Measurements from ENCODE around the gene COL21A1. TPM values are rescaled to one million over a fixed set of nuclear protein-coding genes. Genes with fewer than 3 reads are reported as not detected.

The COL21A1 gene
- total RNA-seq, 2 donors from 2014 or later = 0.55 to 2.8 TPM

DNA sequence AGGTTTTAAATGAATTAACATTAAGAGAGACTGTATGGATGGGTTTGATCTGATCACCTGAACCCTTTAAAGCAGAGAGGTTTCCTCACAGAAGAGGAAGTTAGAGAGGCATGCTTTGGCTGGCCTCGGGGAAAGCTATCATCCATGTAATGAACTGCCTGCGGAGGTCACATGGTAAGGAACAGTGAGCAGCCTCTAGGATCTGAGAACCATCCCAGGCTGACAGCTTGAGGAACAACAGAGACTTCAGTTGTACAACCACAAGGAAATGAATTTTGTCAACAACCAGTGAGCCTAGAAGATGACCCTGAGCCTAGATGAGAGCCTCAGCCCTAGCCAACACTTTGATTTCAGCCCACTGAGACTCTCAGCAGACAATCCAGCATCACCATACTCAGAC, 2.9 kb upstream of the COL21A1 start:
- no peak for DNase-seq
- no peak for ATAC-seq
- intact Hi-C loops (cut with DNase I, micrococcal nuclease) = no loop called here

DNA sequence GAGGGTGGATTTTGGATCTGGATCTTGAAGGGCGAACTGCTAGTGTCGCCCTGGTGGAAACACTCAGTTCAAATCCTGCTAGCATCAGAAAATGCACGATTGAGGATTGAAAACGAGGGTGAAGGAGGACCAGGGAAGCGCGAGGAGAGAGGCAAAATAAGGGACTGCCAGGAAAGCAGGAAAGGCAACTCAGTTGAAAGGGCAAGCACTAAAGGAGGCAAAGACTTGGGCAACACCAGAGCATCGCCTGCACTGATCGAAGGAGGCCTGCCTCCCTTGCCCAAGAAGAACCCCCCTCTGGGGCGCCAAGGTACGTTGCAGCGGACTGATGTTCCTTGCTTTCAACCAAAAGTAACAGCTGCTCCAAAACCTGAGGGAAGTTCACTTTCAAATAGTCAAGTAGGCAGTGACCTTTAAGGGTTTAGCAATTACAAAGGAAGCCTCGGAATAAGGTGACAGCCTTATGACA, 308 bp upstream of the COL21A1 start:
- no peak for DNase-seq
- intact Hi-C loops (cut with DNase I, micrococcal nuclease) = no loop called here
- ATAC-seq = no peak

DNA sequence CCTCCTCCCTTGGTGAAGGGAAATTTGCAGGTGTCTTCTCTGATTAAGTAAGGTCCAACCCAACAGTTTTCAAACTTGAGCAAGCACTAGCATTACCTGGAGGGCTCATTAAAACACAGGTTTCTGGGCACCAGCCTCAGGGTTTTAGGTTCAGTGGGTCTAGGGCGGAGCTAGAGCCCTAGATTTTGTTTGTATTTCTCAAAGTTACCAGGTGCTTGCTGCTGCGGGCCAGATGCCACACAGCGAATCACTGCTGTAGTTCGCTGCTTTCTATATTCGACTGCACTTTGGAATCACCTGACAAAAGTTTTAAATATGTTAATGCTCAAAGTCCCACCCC, 869 bp downstream of the COL21A1 start:
- intact Hi-C loops (cut with DNase I, micrococcal nuclease) = no loop called here
- peak; percentile 67 for ATAC-seq
- DNase-seq = no peak

DNA sequence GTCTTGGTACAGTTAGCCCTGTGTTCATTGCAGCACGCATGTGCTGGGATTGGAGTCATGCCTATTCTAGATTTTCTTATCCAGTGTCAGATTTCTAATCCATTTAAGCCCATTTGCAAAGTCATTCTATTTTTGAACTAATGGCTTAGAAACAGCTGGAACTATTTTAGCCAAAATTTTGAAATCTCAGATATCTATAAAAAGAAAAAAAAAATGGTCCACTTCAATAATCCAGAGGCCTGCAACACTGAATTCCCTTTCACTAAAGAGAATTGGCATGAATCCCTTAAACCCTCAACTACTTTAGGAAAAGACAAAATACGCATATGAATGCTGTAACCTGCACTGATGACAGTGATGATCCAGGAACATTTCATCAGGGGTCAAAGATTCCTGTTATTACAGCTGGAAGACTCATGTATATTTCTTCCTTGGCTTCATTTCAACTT, 1.5 kb downstream of the COL21A1 start:
- no peak for DNase-seq

DNA sequence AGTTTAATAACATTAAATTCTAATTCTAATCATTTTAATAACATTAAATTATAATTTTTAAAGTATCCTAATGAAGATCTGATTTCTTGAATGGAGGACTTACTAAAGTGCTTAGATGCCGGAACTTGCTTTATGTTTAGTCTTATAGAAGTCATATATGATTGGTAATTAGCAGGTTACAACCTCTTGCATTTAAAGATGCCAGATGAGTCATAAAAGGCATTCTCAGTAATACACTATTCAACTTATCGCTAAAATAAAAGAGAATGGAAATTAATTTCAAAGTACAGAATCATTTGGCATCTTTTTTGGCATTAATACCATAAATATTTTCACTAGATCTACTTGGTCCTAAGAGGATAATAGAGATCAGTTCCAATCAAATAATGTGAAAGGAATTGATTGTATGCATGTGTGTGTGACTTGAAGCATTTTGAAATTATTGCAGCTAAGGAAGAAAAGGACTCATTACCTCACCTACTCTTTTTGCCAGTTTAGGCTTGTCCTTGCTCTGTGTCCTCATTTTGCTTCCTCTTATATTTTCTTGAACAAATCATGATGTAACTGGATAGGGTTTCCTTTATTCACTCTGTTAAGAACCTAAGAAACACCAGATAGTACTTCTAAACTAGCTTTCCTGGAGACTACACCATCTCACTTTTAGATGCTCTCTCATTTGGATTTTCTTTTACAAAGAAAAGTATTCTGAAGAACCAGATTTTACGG, 2.7 kb downstream of the COL21A1 start:
- ATAC-seq (no peak), DNase-seq (no peak)
- intact Hi-C loops (cut with DNase I, micrococcal nuclease) = no loop called here

More for the DNA sequence above, 1.5 kb downstream of the COL21A1 start:
- intact Hi-C loops (cut with DNase I, micrococcal nuclease) = no loop called here
- ATAC-seq = no peak

DNA sequence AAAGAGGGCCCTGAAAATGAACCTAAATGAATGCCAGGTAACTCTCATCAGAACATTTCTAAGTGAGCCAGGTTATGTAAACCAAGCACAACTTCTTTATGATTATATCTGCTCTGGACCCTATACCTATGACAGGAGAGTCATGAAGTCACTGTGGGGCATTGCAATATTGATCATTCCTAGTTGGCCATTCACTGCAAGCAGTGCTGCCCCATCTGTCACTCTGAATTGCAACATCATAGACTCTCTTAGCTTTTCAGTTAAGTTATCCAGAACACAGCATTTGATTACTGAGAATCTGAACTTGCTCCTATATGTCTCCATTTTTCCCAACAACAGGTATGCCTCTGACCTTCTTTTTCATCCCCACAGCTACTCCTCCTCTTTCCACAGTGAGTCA, 3.3 kb downstream of the COL21A1 start:
- ATAC-seq = no peak
- intact Hi-C loops (cut with DNase I, micrococcal nuclease) = no loop called here

DNA sequence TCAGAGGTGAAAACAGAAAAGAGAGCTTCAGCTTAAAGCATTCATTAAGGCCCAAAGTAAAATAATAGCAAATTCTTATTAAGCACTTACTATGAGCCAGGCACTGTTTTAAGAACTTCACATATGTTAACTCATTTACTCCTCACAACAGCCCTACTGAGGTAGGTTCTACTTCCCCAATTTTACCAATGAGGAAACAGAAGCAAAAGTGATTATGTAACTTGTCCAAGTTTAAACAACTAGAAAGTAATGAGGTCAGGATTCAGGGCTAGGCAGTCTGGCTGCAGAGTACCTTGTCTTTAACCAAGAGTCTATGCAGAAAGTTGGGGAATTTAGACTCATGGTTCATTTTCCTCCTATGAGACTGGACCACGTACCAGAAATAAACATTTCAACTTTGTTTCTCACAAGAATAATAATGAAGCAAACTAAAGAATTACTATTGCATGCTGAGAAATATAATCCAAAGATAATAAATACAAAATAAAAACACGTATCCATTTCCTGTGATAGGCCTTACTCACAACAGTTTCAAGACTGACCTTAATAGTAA, 3.8 kb downstream of the COL21A1 start:
- no peak for DNase-seq
- ATAC-seq = no peak
- intact Hi-C loops (cut with DNase I, micrococcal nuclease) = no loop called here

More for the DNA sequence above, 3.3 kb downstream of the COL21A1 start:
- DNase-seq = no peak

DNA sequence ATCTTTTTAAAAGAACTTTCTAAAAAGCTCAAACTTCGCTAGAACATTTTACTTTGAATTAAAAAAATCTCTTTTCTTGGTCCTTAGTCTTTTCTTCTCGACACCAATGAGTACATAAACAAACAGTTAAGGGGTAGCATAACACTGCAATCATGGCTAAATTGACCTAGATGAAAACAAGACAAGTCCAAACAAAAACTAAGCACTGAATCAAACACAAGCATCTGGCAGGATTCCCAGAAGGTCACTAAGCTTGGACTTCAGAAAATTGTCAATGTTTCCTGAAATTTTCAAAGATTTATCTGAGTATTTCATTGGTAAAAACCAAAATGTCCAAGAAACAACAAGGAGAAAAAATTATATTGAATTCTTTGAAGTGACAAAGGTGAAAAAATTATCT, 5.0 kb downstream of the COL21A1 start:
- intact Hi-C loops (cut with DNase I, micrococcal nuclease) = no loop called here
- DNase-seq (no peak), ATAC-seq (no peak)

DNA sequence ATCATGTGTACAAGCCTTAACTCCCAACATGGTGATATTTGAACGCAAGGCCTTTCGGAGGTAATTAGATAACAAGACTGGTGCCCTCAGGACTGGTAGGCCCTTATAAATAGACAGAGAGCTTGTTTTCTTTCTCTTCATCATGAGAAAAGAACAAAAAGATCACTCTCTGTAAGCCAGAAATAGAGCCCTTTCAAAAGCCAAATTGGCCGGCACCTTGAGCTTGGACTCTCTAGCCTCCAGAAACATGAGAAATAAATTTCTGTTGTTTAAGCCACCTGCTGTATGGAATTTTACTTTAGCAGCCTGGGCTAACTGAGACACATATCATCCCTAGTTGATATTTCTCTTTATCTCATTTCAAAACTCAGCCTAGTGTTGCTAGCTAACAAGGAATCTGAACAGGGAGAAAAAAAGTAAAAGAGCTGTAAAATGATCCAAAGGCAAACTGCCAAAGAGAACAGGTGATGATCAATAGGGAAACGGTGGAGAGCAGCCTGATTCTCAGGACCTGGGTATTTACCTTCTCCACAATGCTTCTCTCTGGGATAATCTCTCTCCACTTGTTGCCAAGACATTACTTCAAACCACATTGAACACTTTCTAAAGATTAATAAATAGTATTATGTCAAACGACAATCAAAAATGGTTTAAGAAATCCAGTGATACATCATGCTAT, 6.1 kb downstream of the COL21A1 start:
- intact Hi-C loops (cut with DNase I, micrococcal nuclease) = no loop called here
- ATAC-seq (peak; percentile 23), DNase-seq (no peak)

DNA sequence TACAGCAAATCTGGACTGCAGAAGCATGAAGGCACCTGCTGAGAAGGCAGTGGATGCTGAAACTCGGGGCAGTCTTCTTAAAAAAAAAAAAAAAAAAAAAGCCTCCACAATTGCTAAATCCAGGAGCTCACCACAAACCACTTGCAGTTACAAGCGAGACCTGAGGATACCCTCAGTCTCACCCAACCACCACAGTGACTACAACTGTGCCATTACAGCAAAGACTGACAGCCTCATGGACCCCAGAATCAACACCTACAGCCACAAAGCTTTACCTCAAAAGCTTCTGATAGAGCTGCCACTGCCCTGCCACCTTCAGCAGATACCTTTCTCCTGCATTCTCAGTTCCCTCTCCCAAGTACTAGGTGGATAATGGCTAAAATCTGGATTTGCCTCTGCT, 9.0 kb downstream of the COL21A1 start:
- DNase-seq (no peak), ATAC-seq (no peak)
- intact Hi-C loops (cut with DNase I, micrococcal nuclease) = no loop called here

DNA sequence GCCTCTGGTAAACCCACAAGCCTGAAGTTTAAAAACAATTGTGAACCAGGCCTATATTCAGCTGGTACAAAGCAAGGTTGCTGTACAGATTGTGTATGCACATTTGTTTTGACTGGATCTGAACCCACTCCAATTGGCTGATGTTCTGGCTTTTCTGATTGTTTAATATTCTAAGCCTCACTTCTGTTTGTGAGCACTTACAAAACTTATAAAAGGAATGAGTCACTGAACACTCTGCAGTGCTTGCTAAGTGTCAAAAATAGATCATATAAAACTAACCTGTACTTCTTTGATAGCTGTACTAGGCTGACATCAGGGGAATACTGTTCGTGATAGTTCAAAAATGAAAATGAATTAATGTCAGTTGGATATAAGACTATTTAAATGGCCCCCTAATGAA, 12.1 kb downstream of the COL21A1 start:
- intact Hi-C loops (cut with DNase I, micrococcal nuclease) = no loop called here
- ATAC-seq (no peak), DNase-seq (no peak)

DNA sequence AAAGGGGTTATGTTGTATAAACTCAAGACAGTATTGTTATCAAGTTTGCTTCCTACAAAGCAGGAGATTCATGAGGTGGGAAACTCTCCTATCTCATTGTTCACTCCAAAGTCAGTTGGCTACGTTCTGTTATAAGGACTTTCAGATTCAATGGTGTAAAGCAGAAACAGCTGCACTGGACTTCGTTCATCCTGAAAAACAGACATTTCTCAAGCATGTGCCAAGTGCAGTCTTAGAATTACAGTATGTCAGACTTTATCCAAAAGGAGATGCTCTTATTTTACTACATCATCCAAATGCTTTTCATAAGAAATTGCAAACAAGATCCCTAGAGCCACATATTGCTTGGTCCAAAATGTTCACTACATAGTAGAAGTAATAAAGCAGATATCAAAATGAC, 14.9 kb downstream of the COL21A1 start:
- no peak for DNase-seq
- intact Hi-C loops (cut with DNase I, micrococcal nuclease) = no loop called here
- ATAC-seq = no peak

DNA sequence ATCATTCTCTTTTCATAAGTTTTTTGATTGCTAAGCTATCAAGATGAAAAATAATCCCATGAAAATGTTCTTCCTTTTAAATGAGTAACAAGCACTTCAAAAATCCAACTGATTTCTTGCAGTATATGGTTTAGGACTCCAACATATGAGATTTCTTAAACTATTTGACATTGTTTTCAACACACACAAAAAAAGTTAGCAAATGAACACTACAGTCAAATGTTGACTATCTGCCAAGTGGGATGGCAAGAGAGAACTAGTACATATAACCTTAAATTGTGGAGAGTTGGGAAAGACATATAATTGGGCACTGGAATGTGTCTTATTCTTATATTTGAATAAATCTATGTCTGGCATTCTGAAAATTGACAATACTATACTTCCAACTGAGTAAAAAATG, 15.6 kb downstream of the COL21A1 start:
- no peak for DNase-seq
- ATAC-seq = no peak
- intact Hi-C loops (cut with DNase I, micrococcal nuclease) = no loop called here

DNA sequence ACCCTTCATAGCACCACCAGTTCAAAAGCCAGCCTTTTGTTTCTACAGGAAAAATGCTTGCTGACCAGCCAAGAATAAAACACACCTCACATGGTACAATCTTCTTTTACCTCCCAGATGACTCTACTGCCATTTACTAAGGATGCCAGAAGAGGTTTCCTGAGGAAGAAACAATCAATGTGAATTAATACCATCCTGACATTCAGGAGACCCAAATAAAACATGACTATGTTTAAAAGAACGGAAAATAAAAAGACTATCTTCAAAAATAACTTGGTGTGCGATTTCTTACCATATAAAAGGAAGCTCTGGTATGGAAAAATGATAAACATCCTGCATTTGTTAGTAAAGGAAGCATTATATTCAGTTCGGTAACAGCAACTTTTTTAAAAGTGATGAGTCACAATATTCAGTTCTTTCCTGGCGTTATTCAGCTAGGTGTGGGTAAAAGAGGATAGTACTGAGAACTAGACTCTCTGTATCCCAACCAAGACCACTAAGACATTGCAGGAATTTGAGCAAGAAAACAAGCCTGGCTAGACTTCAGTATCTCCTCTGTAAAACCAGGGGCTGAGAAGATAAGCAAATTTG, 16.3 kb downstream of the COL21A1 start:
- ATAC-seq = no peak
- intact Hi-C loops (cut with DNase I, micrococcal nuclease) = no loop called here
- DNase-seq = no peak

DNA sequence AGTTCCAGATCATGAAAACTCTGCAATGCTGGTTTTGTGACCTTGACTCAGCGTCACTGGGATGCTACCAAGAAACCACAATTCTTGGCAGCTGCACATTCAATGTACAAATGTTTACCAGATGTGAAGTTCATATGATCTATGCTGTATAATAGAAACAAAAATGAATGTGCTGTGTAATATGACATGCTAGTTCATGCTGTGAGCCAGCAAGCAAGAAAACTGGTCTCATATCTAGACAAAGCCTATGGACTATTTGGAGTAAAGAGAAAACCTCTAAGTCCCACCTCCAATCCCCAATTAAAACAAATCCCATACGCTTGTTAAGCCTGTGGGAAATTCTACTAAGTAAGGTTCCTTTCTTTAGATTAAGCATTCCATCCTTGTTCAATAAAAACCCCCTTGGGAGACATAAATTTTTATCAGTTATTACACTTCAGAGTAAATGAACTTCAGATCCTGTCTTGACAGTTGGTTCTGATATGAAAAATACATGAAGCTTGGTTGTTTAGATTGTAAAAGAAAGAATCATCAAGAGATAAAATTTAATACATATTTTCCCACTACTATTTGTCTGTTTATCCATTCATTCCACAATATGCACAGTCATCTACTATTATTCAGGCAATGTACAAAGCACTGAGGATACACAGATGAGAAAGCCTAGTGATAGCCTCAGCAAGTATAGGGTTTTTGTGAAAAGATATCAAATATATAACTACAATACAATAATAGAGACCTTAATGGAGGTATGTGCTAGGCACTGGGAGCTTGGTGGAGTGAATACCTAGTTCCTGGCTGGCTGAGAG, 20.1 kb downstream of the COL21A1 start:
- no peak for DNase-seq
- ATAC-seq = no peak
- intact Hi-C loops (cut with DNase I, micrococcal nuclease) = no loop called here

DNA sequence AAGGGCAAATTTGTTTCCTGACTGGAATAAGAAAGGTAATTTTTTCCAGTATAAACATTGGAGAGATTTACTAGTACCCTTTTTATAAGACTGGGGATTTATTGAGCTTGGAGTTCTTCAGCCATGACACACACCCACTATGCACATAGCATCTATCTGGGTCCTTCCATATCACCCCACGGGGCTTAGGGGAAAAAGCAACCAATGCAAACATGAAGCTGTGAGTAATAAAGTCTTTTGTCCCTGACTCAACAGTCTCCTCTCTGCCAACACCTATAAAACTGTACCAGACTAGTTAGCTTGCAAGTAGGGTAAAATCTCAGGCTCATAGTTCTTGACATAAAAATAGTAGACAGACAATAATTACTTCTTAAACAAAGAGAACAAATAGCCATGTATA, 23.4 kb downstream of the COL21A1 start:
- intact Hi-C loops (cut with DNase I, micrococcal nuclease) = no loop called here
- DNase-seq (no peak), ATAC-seq (no peak)

DNA sequence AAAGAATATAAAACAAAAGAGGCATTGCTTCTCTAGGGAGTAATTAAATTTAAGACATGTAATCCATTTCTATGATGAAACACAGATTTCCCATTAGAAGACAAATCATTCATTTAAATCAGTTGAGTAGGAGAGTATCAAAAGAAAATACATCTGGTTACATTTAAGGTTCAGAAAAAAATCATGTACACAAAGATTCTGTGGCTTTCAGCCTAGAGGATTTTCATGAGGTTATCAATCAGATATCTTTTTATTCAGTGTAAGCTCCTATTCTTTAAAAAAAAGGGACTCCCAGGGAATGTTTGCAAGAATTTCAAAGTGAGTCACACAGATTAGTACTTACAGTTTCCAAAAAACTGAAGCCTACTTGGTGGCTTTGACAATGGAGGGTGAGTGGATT, 24.9 kb downstream of the COL21A1 start:
- no peak for ATAC-seq
- no peak for DNase-seq
- intact Hi-C loops (cut with DNase I, micrococcal nuclease) = no loop called here

DNA sequence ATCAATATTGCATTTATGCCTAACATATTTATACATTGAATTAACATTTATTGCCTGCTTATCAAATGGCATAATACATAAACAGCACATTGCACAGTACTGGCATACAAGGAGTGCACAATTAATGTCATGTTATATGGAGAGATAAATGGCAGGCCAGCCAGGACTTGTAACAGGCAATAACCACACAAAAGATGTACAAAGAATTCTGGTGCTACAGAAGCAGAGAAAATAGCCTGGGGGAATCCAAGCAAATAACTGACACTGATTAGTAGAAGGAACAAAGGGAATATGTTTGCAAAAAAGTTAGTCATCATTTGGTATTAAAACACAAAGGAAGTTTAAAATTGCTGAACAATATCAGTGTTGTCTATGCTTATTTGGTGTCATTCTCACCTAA, 27.3 kb downstream of the COL21A1 start:
- ATAC-seq (no peak), DNase-seq (no peak)
- intact Hi-C loops (cut with DNase I, micrococcal nuclease) = no loop called here

DNA sequence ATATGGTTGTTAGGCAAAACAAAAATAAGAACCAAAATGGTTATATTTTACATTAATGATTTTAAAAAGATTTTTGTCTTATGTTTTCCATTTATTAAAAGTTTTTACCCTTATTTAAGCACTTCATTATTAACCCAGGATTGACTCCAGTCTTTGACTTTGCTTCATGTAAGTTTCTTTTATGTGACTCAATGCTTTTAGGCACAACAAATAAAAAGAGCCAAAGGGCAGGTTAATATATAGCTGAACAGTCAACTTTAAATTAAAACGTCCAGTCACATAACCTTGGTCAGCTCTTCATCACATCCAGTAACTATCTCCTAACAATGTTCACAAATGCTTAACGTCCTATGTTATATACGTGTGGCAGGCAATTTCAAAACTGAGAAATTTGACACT, 32.7 kb downstream of the COL21A1 start:
- intact Hi-C loops (cut with DNase I, micrococcal nuclease) = no loop called here
- DNase-seq (no peak), ATAC-seq (no peak)
